Activated effector memory CD4-positive, alpha-beta T cell treated with Interleukin-2 at 50 U/mL for 16 hours (primary cell): Measurements from ENCODE around the gene MAP2K4.
"Not testable (repeated sequence)": the region's sequence is repeated elsewhere in the genome, so short reads cannot be mapped to it uniquely, and the experiment has no call there.

Experiments
- DNase-seq: peaks from one replicate; pipeline ENCODE4 v3.0.0-alpha.2; 2020

MAP2K4 gene

GRCh38 chr17:12094336-12094735 lies 73.7 kb downstream of the MAP2K4 start:
- DNase-seq = no peak

- no peak for DNase-seq
Observed at GRCh38 chr17:12095522-12095921, 74.8 kb downstream of the MAP2K4 start.

GRCh38 chr17:12097326-12097725 lies 76.6 kb downstream of the MAP2K4 start:
- no peak for DNase-seq

GRCh38 chr17:12098568-12098967 lies 77.9 kb downstream of the MAP2K4 start:
- no peak for DNase-seq

- DNase-seq = no peak
Observed at GRCh38 chr17:12099412-12099811, 78.7 kb downstream of the MAP2K4 start.

GRCh38 chr17:12104831-12105230 lies 84.2 kb downstream of the MAP2K4 start:
- DNase-seq = no peak

GRCh38 chr17:12107905-12108304 lies 87.2 kb downstream of the MAP2K4 start:
- no peak for DNase-seq

- DNase-seq = no peak
Observed at GRCh38 chr17:12110906-12111305, 90.2 kb downstream of the MAP2K4 start.

GRCh38 chr17:12113156-12113555 lies 92.5 kb downstream of the MAP2K4 start:
- DNase-seq = no peak

- no peak for DNase-seq
Observed at GRCh38 chr17:12114686-12115418, 94.2 kb downstream of the MAP2K4 start.

- DNase-seq = no peak
Observed at GRCh38 chr17:12116143-12116542, 95.5 kb downstream of the MAP2K4 start.

- DNase-seq = no peak
Observed at GRCh38 chr17:12118617-12119016, 97.9 kb downstream of the MAP2K4 start.

- DNase-seq = no peak
Observed at GRCh38 chr17:12122075-12122474, 101.4 kb downstream of the MAP2K4 start.

GRCh38 chr17:12127177-12127576 lies 106.5 kb downstream of the MAP2K4 start:
- no peak for DNase-seq

- no peak for DNase-seq
Observed at GRCh38 chr17:12127667-12128066, 107.0 kb downstream of the MAP2K4 start.

GRCh38 chr17:12128946-12129345 lies 108.3 kb downstream of the MAP2K4 start:
- no peak for DNase-seq

GRCh38 chr17:12133183-12133582 lies 112.5 kb downstream of the MAP2K4 start:
- DNase-seq = no peak

- no peak for DNase-seq
Observed at GRCh38 chr17:12134101-12134500, 113.4 kb downstream of the MAP2K4 start.

GRCh38 chr17:12134587-12134986 lies 113.9 kb downstream of the MAP2K4 start:
- no peak for DNase-seq

- DNase-seq = no peak
Observed at GRCh38 chr17:12136243-12136642, 115.6 kb downstream of the MAP2K4 start.

GRCh38 chr17:12136646-12137045 lies 116.0 kb downstream of the MAP2K4 start:
- DNase-seq = no peak

- DNase-seq = no peak
Observed at GRCh38 chr17:12137859-12138258, 117.2 kb downstream of the MAP2K4 start.

- no peak for DNase-seq
Observed at GRCh38 chr17:12140685-12141084, 120.0 kb downstream of the MAP2K4 start.

GRCh38 chr17:12162187-12162586 lies 141.5 kb downstream of the MAP2K4 start:
- DNase-seq = not testable (repeated sequence)

- no peak for DNase-seq
Observed at GRCh38 chr17:12164085-12164484, 143.4 kb downstream of the MAP2K4 start.
